Measurements from ENCODE around the gene TAOK2. TPM values are rescaled to one million over a fixed set of nuclear protein-coding genes. Genes with fewer than 3 reads are reported as not detected.

The TAOK2 gene
- total RNA-seq, 1 experiment from 2014 or later, result 99.4 TPM

- BruUV-seq (replicated peaks), result no TSS peak
Measured at GRCh38 chr16:29975811-29976511, 2.3 kb downstream of the TAOK2 start.

More at GRCh38 chr16:29975811-29976511, 2.3 kb downstream of the TAOK2 start:
- TF ChIP-seq SIN3A (IDR thresholded peaks at IDR 0.05; ENCODE audit: borderline replicate concordance, insufficient read depth, low read depth, low read length), result no peak
- no peak for TF ChIP-seq POLR2AphosphoS5 (IDR thresholded peaks at IDR 0.05; ENCODE audit: low read depth, low read length)
- TF ChIP-seq TCF7L2 (IDR thresholded peaks at IDR 0.05; ENCODE audit: low read depth, low read length), result no peak
- TF ChIP-seq CTCF (IDR thresholded peaks at IDR 0.05), result no peak
- TF ChIP-seq REST (IDR thresholded peaks at IDR 0.05; ENCODE audit: insufficient read depth in 1 of 2, low read depth in 2 of 2, low read length in 1 of 2), result no peak
- Histone ChIP-seq H3K4me1 (ENCODE audit: control insufficient read depth, insufficient read depth, low read length) (peaks cover 19% of the 10 kb centered on the region), H3K4me3 (ENCODE audit: low read depth in 2 of 2, low read length in 2 of 2) (peak overlapping the region; percentile 71 to 96), H3K9me3 (ENCODE audit: control insufficient read depth, insufficient read depth, low read depth, low read length) (no peaks in the 10 kb centered on the region), H3K36me3 (ENCODE audit: control insufficient read depth, insufficient read depth, low read length) (peaks cover 17% of the 10 kb centered on the region), H3K27me3 (ENCODE audit: control insufficient read depth, insufficient read depth, low read length) (no peaks in the 10 kb centered on the region), H3K27ac (ENCODE audit: low read length) (peak overlapping the region; percentile 88)
- in situ Hi-C loops (cut with HindIII; ENCODE audit: low pct_unique_long_range_greater_than_20kb, low sequenced_read_pairs), result no loop called here
- intact Hi-C loops (cut with micrococcal nuclease; ENCODE audit: unreplicated experiment), result no loop called here
- POLR2A ChIA-PET, result interaction anchor here (1.1 kb wide), 1 partner anchor 49 kb away, joined by 3 read pairs; the partner anchor contains the start of gene KCTD13
- no peak for ATAC-seq
- CTCF ChIA-PET, result interaction anchor here (0.5 to 0.6 kb wide), 3 partner anchors 43 to 275 kb away, joined by 3 to 4 read pairs (median 3); no protein-coding TSS in a partner anchor
- no peak for DNase-seq (ENCODE audit: low read depth, low spot score)

Data from Panc1 (cell line).